HG02870 (cell line): ENCODE measurements around the gene ELFN1.

Experiments
- ATAC-seq: cut with Tn5 transposase; IDR thresholded peaks from one replicate; pipeline ENCODE4 v1.9.1; 2021; ENCODE audit warnings: mild to moderate bottlenecking, moderate library complexity; ENCODE audit not compliant: unreplicated experiment

Gene ELFN1

GRCh38 chr7:1642291-1642731 is 27.8 kb upstream of the ELFN1 start:
- ATAC-seq = no peak

- ATAC-seq = no peak
Observed at GRCh38 chr7:1643270-1644092, 26.6 kb upstream of the ELFN1 start.

GRCh38 chr7:1644341-1645070 is 25.6 kb upstream of the ELFN1 start:
- no peak for ATAC-seq

- no peak for ATAC-seq
Observed at GRCh38 chr7:1645071-1645409, 25.0 kb upstream of the ELFN1 start.

GRCh38 chr7:1645476-1645875 is 24.6 kb upstream of the ELFN1 start:
- no peak for ATAC-seq

- ATAC-seq = no peak
Observed at GRCh38 chr7:1646391-1646790, 23.7 kb upstream of the ELFN1 start.

- ATAC-seq = no peak
Observed at GRCh38 chr7:1646957-1647891, 22.9 kb upstream of the ELFN1 start.

GRCh38 chr7:1647961-1648672 is 22.0 kb upstream of the ELFN1 start:
- no peak for ATAC-seq

GRCh38 chr7:1649751-1650326 is 20.2 kb upstream of the ELFN1 start:
- no peak for ATAC-seq

GRCh38 chr7:1650363-1651030 is 19.6 kb upstream of the ELFN1 start:
- no peak for ATAC-seq

- no peak for ATAC-seq
Observed at GRCh38 chr7:1651031-1651446, 19.0 kb upstream of the ELFN1 start.

GRCh38 chr7:1651891-1652290 is 18.2 kb upstream of the ELFN1 start:
- ATAC-seq = no peak

- no peak for ATAC-seq
Observed at GRCh38 chr7:1653500-1653899, 16.6 kb upstream of the ELFN1 start.

- ATAC-seq = no peak
Observed at GRCh38 chr7:1654111-1654510, 16.0 kb upstream of the ELFN1 start.

GRCh38 chr7:1654738-1655475 is 15.2 kb upstream of the ELFN1 start:
- ATAC-seq = no peak

- no peak for ATAC-seq
Observed at GRCh38 chr7:1659696-1660095, 10.4 kb upstream of the ELFN1 start.

GRCh38 chr7:1661461-1661860 is 8.6 kb upstream of the ELFN1 start:
- ATAC-seq = no peak

- no peak for ATAC-seq
Observed at GRCh38 chr7:1662101-1662500, 8.0 kb upstream of the ELFN1 start.

- no peak for ATAC-seq
Observed at GRCh38 chr7:1662767-1663166, 7.3 kb upstream of the ELFN1 start.
